Lower leg skin (tissue), 4 donors: ENCODE measurements around the gene RUSF1. TPM values are rescaled to one million over a fixed set of nuclear protein-coding genes. Genes with fewer than 3 reads are reported as not detected.

ENCODE experiments used
- DNase-seq, 2 donors: peaks; one replicate each; pipeline ENCODE4 v3.0.0-alpha.2; 2019; ENCODE audit warnings: low spot score in 2 of 2
- H3K4me3 ChIP-seq: fragments of 200-600 bp; sonication (generic); 2 replicates; pipeline ENCODE4 v1.5.1; 2017; ENCODE audit warnings: mild to moderate bottlenecking, low read depth; ENCODE audit not compliant: poor library complexity, severe bottlenecking
- POLR2A ChIP-seq, 2 donors: fragments of 450-650 bp; IDR thresholded peaks; one replicate each; pipeline ENCODE4 v1.6.1; 2016 to 2017; ENCODE audit warnings: antibody characterized with exemption in 2 of 2, mild to moderate bottlenecking in 1 of 2, moderate library complexity in 1 of 2
- WGBS, 2 donors: methylation state at CpG; one replicate each; pipeline ENCODE4 v1.1.5; 2018; 5-methylcytosine and 5-hydroxymethylcytosine counted together
- intact Hi-C: fragments of 100-400 bp; cut with DNase I; formaldehyde crosslinking; loops from one replicate; pipeline ENCODE4 v1.15.0; 2023; ENCODE audit warnings: low total_unique reads
- total RNA-seq, 4 donors: library from RNA; depleted of rRNA; stranded (reverse); fragments of >200 nt; gene quantifications; one replicate each; pipeline ENCODE4 v1.1.0, GENCODE V29; 2016
- TF ChIP-seq, protein P1 (sequence below), 3 donors: fragments of 450-650 bp; IDR thresholded peaks; one replicate each; pipeline ENCODE4 v1.5.1; 2016; ENCODE audit warnings: antibody characterized with exemption in 3 of 3, mild to moderate bottlenecking in 3 of 3, moderate library complexity in 2 of 3

Gene RUSF1
- total RNA-seq, 4 donors from 2014 or later, result 50.5 to 56.4 (median 52.7) TPM

DNA sequence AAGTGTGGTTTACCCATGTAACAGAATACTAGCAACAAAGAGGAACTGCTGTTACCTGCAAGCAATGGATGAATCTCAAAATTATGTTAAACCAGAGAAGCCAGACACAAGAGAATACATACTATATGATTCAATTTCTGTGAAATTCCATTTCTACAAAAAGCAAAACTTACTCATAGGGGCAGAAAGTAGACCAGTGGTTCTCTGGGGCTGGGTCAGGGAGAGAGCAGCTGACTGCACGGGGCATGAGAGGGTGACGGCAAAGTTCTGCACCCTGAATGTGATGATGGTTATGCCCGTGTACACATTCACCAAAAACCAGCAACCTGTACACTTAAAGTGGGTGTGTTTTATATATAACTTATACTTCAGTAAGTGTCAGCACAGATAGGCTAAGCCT lies 68.7 kb downstream of the RUSF1 start:
- 82 to 83% methylated on average over 3 of the region's 3 CpGs for WGBS, 2 donors
- no peak for TF ChIP-seq POLR2A (IDR thresholded peaks at IDR 0.05)
- TF ChIP-seq, protein P1, sequence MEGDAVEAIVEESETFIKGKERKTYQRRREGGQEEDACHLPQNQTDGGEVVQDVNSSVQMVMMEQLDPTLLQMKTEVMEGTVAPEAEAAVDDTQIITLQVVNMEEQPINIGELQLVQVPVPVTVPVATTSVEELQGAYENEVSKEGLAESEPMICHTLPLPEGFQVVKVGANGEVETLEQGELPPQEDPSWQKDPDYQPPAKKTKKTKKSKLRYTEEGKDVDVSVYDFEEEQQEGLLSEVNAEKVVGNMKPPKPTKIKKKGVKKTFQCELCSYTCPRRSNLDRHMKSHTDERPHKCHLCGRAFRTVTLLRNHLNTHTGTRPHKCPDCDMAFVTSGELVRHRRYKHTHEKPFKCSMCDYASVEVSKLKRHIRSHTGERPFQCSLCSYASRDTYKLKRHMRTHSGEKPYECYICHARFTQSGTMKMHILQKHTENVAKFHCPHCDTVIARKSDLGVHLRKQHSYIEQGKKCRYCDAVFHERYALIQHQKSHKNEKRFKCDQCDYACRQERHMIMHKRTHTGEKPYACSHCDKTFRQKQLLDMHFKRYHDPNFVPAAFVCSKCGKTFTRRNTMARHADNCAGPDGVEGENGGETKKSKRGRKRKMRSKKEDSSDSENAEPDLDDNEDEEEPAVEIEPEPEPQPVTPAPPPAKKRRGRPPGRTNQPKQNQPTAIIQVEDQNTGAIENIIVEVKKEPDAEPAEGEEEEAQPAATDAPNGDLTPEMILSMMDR (IDR thresholded peaks at IDR 0.05), result no peak
- no peak overlapping the region for H3K4me3 ChIP-seq
- no peak for DNase-seq
- intact Hi-C loops, result loop anchor here (10.0 kb wide), 1 partner anchor 285 kb away; the partner anchor contains the start of gene PRSS36

Other genes with a start within 250 kb of the RUSF1 start
- 1 to 10 TPM; 1.5 to 7.7 (median 4.1) TPM for gene ITGAM, start 248.4 kb downstream of the RUSF1 start, total RNA-seq
- 1 to 10 TPM in 2 of 4 donors, under 1 TPM in 2; 0.30 to 3.3 (median 1.1) TPM for gene ITGAX, start 153.2 kb downstream of the RUSF1 start, total RNA-seq
- gene ITGAD, start 115.1 kb downstream of the RUSF1 start, total RNA-seq, result not detected
- gene COX6A2, start 80.0 kb downstream of the RUSF1 start, total RNA-seq, result not detected
- gene ZNF843, start 65.6 kb downstream of the RUSF1 start, total RNA-seq, result 1 to 10 TPM; 1.2 to 1.7 (median 1.6) TPM
- gene ARMC5, start 48.9 kb downstream of the RUSF1 start, total RNA-seq, result 10 to 100 TPM; 11.2 to 13.8 (median 13.3) TPM
- 10 to 100 TPM; 15.1 to 34.1 (median 22.7) TPM for gene TGFB1I1, start 36.2 kb downstream of the RUSF1 start, total RNA-seq
- gene SLC5A2, start 25.3 kb downstream of the RUSF1 start, total RNA-seq, result under 1 TPM; 0.17 to 0.27 (median 0.21) TPM
- gene AHSP, start 19.5 kb upstream of the RUSF1 start, total RNA-seq, result not detected